ENCODE results near the gene CTDSP2. TPM values are rescaled to one million over a fixed set of nuclear protein-coding genes. Genes with fewer than 3 reads are reported as not detected.

The CTDSP2 gene
- total and polyA plus RNA-seq, 2 of the 8 experiments (the other 6 are each of a cell fraction or from before 2014, with no cell fraction given) = 71.3 to 91.7 TPM

GRCh38 chr12:57891542-57892228, 45.2 kb upstream of the CTDSP2 start:
- no peak for TF ChIP-seq SP1 (IDR thresholded peaks at IDR 0.05; ENCODE audit: low read depth, low read length)
- TF ChIP-seq TBP (IDR thresholded peaks at IDR 0.05; ENCODE audit: low read depth, low read length) = no peak
- no peak for TF ChIP-seq CBX8 (IDR thresholded peaks at IDR 0.05; ENCODE audit: borderline replicate concordance, low read depth, low read length)
- no peak for TF ChIP-seq MAX (IDR thresholded peaks at IDR 0.05)
- no peak for TF ChIP-seq BCL11A (IDR thresholded peaks at IDR 0.05; ENCODE audit: low read depth in 2 of 2, low read length in 2 of 2)
- TF ChIP-seq RNF2 (IDR thresholded peaks at IDR 0.05; ENCODE audit: borderline replicate concordance, low read depth, low read length, missing control alignments, poor library complexity, severe bottlenecking) = no peak
- TF ChIP-seq USF2 (IDR thresholded peaks at IDR 0.05; ENCODE audit: low read length) = no peak
- TF ChIP-seq BRCA1 (IDR thresholded peaks at IDR 0.05; ENCODE audit: low read depth, low read length) = no peak
- no peak overlapping the region for H3K18ac ChIP-seq (ENCODE audit: extremely low read depth, low read length)
- no peak overlapping the region for H4K8ac ChIP-seq (ENCODE audit: extremely low read depth, insufficient read depth, low read length)
- H3K4me3 ChIP-seq (ENCODE audit: extremely low read depth in 1 of 4, insufficient read depth in 2 of 4, low read depth in 3 of 4, low read length in 4 of 4) = no peak overlapping the region
- no peak overlapping the region for H3K14ac ChIP-seq (ENCODE audit: insufficient read length)
- WGBS, 2 experiments (ENCODE audit: extremely low coverage in 1 of 2, insufficient coverage in 1 of 2, insufficient read length in 1 of 2, insufficient replicate concordance in 2 of 2, low coverage in 1 of 2, low lambda C conversion rate in 2 of 2, missing lambda C conversion rate in 1 of 2) = 88% methylated on average over 6 of the region's 6 CpGs; no CpG with 5 or more reads in 1 of the 2 experiments
- H3K27me3 ChIP-seq (replicated peaks in 1 of 4; ENCODE audit: control insufficient read depth in 3 of 4, extremely low read depth in 1 of 4, insufficient read depth in 3 of 4, low read length in 3 of 4) = peaks cover 0 to 5% (median 0%) of the 10 kb centered on the region in 4 experiments; a peak in 2 of 7 replicates
- peaks cover 4% of the 10 kb centered on the region; the same call in 1 of the 2 replicates for H3K23me2 ChIP-seq (ENCODE audit: low read depth, low read length)
- H4K5ac ChIP-seq (ENCODE audit: insufficient read length, low read depth, low read length) = no peak overlapping the region
- H3K79me1 ChIP-seq (ENCODE audit: low read depth, low read length) = no peaks in the 10 kb centered on the region
- no peak overlapping the region for H3K4ac ChIP-seq (replicated peaks; ENCODE audit: insufficient read length, low read depth, low read length)
- no peaks in the 10 kb centered on the region for H3K79me2 ChIP-seq (ENCODE audit: control insufficient read depth in 1 of 2, insufficient read depth in 2 of 2, low read length in 2 of 2)
- no peak overlapping the region for H2AK5ac ChIP-seq (ENCODE audit: low read depth, low read length)
- H3K9me3 ChIP-seq (ENCODE audit: insufficient read depth in 2 of 2, low read depth in 1 of 2, low read length in 1 of 2) = no peaks in the 10 kb centered on the region
- no peak overlapping the region for H2AFZ ChIP-seq (ENCODE audit: low read length)
- H3K27ac ChIP-seq (ENCODE audit: low read depth, low read length) = no peak overlapping the region
- H4K20me1 ChIP-seq (replicated peaks in 1 of 2; ENCODE audit: control insufficient read depth in 1 of 2, insufficient read depth in 2 of 2, low read length in 2 of 2) = no peaks in the 10 kb centered on the region
- H2BK5ac ChIP-seq (ENCODE audit: low read depth, low read length) = no peak overlapping the region
- no peak overlapping the region for H3K56ac ChIP-seq (replicated peaks; ENCODE audit: insufficient read length, low read depth, low read length)
- H3K4me2 ChIP-seq (ENCODE audit: insufficient read depth in 1 of 2, low read depth in 2 of 2, low read length in 2 of 2) = no peak overlapping the region
- CTCF ChIA-PET (ENCODE audit: partially characterized antibody) = interaction anchor here (0.6 to 6.6 kb wide), 3 partner anchors 10 to 39 kb away, joined by 4 to 75 read pairs (median 8); no protein-coding TSS in a partner anchor
- no peak overlapping the region for H4K91ac ChIP-seq (replicated peaks; ENCODE audit: insufficient read length, low read length)
- no peak overlapping the region for H2BK12ac ChIP-seq (ENCODE audit: low read depth, low read length)
- no peaks in the 10 kb centered on the region for H3K36me3 ChIP-seq (ENCODE audit: control insufficient read depth in 2 of 4, insufficient read depth in 4 of 4, low read length in 3 of 4)
- DNase-seq (ENCODE audit: low read depth in 1 of 2, low spot score in 2 of 2) (no peak), FAIRE-seq (no peak)
- no peak overlapping the region for H2BK20ac ChIP-seq (ENCODE audit: low read length)
- H3K9ac ChIP-seq (replicated peaks in 1 of 4; ENCODE audit: extremely low read depth in 1 of 4, low read depth in 3 of 4, low read length in 3 of 4) = no peak overlapping the region
- no peak overlapping the region for H3K23ac ChIP-seq (ENCODE audit: insufficient read length)
- H2BK15ac ChIP-seq (ENCODE audit: low read length) = no peak overlapping the region
- peaks cover 12 to 38% (median 28%) of the 10 kb centered on the region in 4 experiments for H3K4me1 ChIP-seq (replicated peaks in 1 of 4; ENCODE audit: control insufficient read depth in 3 of 4, insufficient read depth in 4 of 4, low read length in 3 of 4)
- POLR2A ChIA-PET (ENCODE audit: partially characterized antibody) = interaction anchor here (0.8 to 1.4 kb wide), 2 partner anchors 56 to 60 kb away, joined by 3 to 4 read pairs; no protein-coding TSS in a partner anchor
- no peak overlapping the region for H2BK120ac ChIP-seq (replicated peaks; ENCODE audit: low read depth, low read length)

Data from H1 (cell line).